Upper lobe of left lung (tissue), 6 donors: ENCODE results near the gene KAZN. TPM values are rescaled to one million over a fixed set of nuclear protein-coding genes. Genes with fewer than 3 reads are reported as not detected.

ENCODE experiments used
- ATAC-seq, 2 donors: fragments of 200-7000 bp; cut with Tn5 transposase; one replicate each; pipeline ENCODE4 v1.9.1; 2022; ENCODE audit warnings: mild to moderate bottlenecking in 2 of 2, moderate library complexity in 2 of 2; ENCODE audit not compliant: low FRiP score in 2 of 2
- DNase-seq, 2 donors: peaks; one replicate each; pipeline ENCODE4 v3.0.0-alpha.2; 2019 to 2020
- H3K27ac ChIP-seq, 4 donors: fragments of 200-600 bp; sonication (generic); one replicate each; pipeline ENCODE4 v1.5.1; 2016 to 2019
- H3K27me3 ChIP-seq, 4 donors: fragments of 200-600 bp; sonication (generic); one replicate each; pipeline ENCODE4 v1.5.1; 2017 to 2019
- H3K36me3 ChIP-seq, 4 donors: fragments of 200-600 bp; sonication (generic); one replicate each; pipeline ENCODE4 v1.5.1; 2016 to 2019
- H3K4me1 ChIP-seq, 4 donors: fragments of 200-600 bp; sonication (generic); one replicate each; pipeline ENCODE4 v1.5.1; 2018 to 2019
- H3K4me3 ChIP-seq, 4 donors: fragments of 200-600 bp; sonication (generic); one replicate each; pipeline ENCODE4 v1.5.1; 2017 to 2019; ENCODE audit warnings: mild to moderate bottlenecking in 2 of 4, moderate library complexity in 1 of 4
- H3K9me3 ChIP-seq, 4 donors: fragments of 200-600 bp; sonication (generic); one replicate each; pipeline ENCODE4 v1.5.1; 2018 to 2019
- EP300 ChIP-seq, 4 donors: sonication (generic); formaldehyde crosslinking; IDR thresholded peaks; one replicate each; pipeline ENCODE4 v1.5.1; 2017; ENCODE audit warnings: antibody characterized with exemption in 4 of 4, control low read depth in 2 of 4
- POLR2A ChIP-seq, 4 donors: fragments of 450-650 bp; IDR thresholded peaks; one replicate each; pipeline ENCODE4 v1.5.1; 2016 to 2017; ENCODE audit warnings: antibody characterized with exemption in 4 of 4, mild to moderate bottlenecking in 2 of 4
- POLR2AphosphoS5 ChIP-seq, 2 donors: sonication (generic); formaldehyde crosslinking; IDR thresholded peaks; one replicate each; pipeline ENCODE4 v1.5.1; 2017; ENCODE audit warnings: antibody characterized with exemption in 2 of 2
- WGBS, 2 donors: methylation state at CpG; one replicate each; pipeline ENCODE4 v1.1.5; 2017 to 2018; 5-methylcytosine and 5-hydroxymethylcytosine counted together
- total RNA-seq, 6 donors: library from RNA; depleted of rRNA in 4 of 6; stranded (reverse); fragments of >200 nt in 4 of 6; gene quantifications; one replicate each; pipeline versions ENCODE4 v1.1.0 to v1.2.1, GENCODE V29; 2016 to 2021
- TF ChIP-seq, protein P1 (sequence below), 6 experiments: fragments of 450-650 bp in 4 of 6; fragments of 200-600 bp in 2 of 6; sonication (generic) in 2 of 6; IDR thresholded peaks; one replicate each; pipeline ENCODE4 v1.5.1; 2016 to 2019; ENCODE audit warnings: antibody characterized with exemption in 6 of 6
- donor health status: DM: no; HTN: no; CAD: no; lungs with moderate emphysema.
- donor health status: DM: no; HTN: yes; CAD: no; lungs with severe emphysema.

KAZN gene
- total RNA-seq, 6 donors from 2014 or later, result 11.5 to 30.0 (median 17.6) TPM

DNA sequence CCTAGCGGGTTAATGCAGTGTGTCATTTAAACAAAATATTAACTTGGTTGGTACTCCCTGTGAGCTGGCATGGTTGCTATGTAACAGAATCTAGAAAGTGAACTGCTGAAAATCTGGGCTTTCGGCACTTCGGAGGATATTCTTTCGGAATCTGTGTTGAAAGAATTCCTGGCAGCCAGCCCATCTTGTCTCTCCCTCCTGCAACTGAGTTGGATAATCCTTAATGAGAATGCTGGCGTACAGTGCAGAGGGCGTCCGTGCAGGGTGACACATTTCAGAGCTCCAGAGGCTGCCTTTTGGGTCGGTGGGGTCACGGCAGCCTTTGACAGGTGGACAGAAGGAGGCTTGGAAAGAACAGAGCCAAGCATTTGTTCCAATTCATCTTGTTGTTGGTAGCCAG is 3.7 kb downstream of the KAZN start:
- Histone ChIP-seq H3K36me3 (no peaks in the 10 kb centered on the region), H3K27me3 (peaks cover 0 to 23% (median 12%) of the 10 kb centered on the region in 4 donors), H3K4me3 (no peak overlapping the region), H3K4me1 (peaks cover 0 to 19% (median 12%) of the 10 kb centered on the region in 4 donors), H3K27ac (no peak overlapping the region), H3K9me3 (no peaks in the 10 kb centered on the region)
- TF ChIP-seq POLR2A (IDR thresholded peaks at IDR 0.05) (no peak), EP300 (IDR thresholded peaks at IDR 0.05) (no peak), POLR2AphosphoS5 (IDR thresholded peaks at IDR 0.05) (no peak)
- TF ChIP-seq, protein P1, sequence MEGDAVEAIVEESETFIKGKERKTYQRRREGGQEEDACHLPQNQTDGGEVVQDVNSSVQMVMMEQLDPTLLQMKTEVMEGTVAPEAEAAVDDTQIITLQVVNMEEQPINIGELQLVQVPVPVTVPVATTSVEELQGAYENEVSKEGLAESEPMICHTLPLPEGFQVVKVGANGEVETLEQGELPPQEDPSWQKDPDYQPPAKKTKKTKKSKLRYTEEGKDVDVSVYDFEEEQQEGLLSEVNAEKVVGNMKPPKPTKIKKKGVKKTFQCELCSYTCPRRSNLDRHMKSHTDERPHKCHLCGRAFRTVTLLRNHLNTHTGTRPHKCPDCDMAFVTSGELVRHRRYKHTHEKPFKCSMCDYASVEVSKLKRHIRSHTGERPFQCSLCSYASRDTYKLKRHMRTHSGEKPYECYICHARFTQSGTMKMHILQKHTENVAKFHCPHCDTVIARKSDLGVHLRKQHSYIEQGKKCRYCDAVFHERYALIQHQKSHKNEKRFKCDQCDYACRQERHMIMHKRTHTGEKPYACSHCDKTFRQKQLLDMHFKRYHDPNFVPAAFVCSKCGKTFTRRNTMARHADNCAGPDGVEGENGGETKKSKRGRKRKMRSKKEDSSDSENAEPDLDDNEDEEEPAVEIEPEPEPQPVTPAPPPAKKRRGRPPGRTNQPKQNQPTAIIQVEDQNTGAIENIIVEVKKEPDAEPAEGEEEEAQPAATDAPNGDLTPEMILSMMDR (IDR thresholded peaks at IDR 0.05), result no peak
- ATAC-seq (peak in 1 of 2 donors; percentile 27), DNase-seq (peak in 1 of 2 donors; percentile 30)
- 33 to 34% methylated on average over 9 of the region's 9 CpGs for WGBS, 2 donors

- no peaks in the 10 kb centered on the region for H3K9me3 ChIP-seq
- H3K36me3 ChIP-seq, result no peaks in the 10 kb centered on the region
- ATAC-seq (no peak), DNase-seq (no peak)
- 81 to 89% methylated on average over 2 of the region's 2 CpGs for WGBS, 2 donors
- peaks cover 0 to 15% (median 7%) of the 10 kb centered on the region in 4 donors for H3K27me3 ChIP-seq
- peaks cover 0 to 10% (median 7%) of the 10 kb centered on the region in 4 donors for H3K4me1 ChIP-seq
- no peak overlapping the region for H3K4me3 ChIP-seq
- no peak overlapping the region for H3K27ac ChIP-seq
- TF ChIP-seq EP300 (IDR thresholded peaks at IDR 0.05), result no peak
- TF ChIP-seq, protein P1 (IDR thresholded peaks at IDR 0.05), result no peak
- no peak for TF ChIP-seq POLR2A (IDR thresholded peaks at IDR 0.05)
- no peak for TF ChIP-seq POLR2AphosphoS5 (IDR thresholded peaks at IDR 0.05)
These were observed 5.2 kb downstream of the KAZN start for GRCh38 chr1:14603645-14604044.

DNA sequence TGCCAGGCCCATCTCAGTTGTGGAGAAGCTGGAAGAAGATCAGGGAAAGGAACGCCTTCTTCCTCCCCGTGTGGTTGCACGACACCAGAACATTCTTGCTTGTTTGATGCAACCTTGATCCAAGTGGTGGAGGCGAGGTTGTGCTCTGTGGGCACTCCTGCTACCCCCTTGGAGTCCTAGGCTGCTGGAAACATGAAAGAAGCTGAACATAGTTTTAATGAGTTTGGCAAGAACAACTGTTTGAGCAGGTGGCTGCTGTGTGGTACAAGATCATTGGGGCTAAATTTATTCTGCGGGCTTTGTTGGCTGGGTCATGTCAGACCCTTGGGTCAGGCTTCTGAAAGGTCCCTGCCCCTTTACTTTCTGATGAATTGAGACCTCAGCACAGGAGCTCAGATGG is 5.9 kb downstream of the KAZN start:
- Histone ChIP-seq H3K27ac (no peak overlapping the region), H3K4me1 (peaks cover 0 to 4% (median 2%) of the 10 kb centered on the region in 4 donors), H3K9me3 (no peaks in the 10 kb centered on the region), H3K27me3 (peaks cover 0 to 7% (median under 1%) of the 10 kb centered on the region in 4 donors), H3K36me3 (no peaks in the 10 kb centered on the region), H3K4me3 (no peak overlapping the region)
- DNase-seq, result no peak
- TF ChIP-seq POLR2A (IDR thresholded peaks at IDR 0.05) (no peak), POLR2AphosphoS5 (IDR thresholded peaks at IDR 0.05) (no peak), EP300 (IDR thresholded peaks at IDR 0.05) (no peak)
- TF ChIP-seq, protein P1 (IDR thresholded peaks at IDR 0.05), result no peak
- WGBS, 2 donors, result 85 to 94% methylated on average over 5 of the region's 5 CpGs
- no peak for ATAC-seq

DNA sequence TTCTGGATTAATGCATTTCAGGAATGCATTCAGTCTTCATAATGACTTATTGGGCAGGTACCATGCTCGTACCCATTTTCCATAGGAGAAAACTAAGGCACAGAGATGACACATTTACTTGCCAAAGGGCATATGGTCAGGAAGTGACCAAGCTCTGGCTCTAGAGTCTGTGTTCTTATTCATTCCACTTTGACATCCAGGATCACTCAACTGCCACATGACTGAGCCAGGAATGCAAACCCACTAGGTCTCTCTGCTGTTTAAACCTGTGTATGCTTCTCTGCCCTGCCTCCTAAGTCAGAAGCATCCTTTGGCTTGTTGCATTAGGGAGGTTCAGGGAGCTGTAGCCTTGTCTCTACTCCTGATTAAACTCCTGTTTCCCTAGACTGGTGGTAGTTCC is 7.5 kb downstream of the KAZN start:
- no peaks in the 10 kb centered on the region for H3K36me3 ChIP-seq
- no peak overlapping the region for H3K27ac ChIP-seq
- DNase-seq (no peak), ATAC-seq (no peak)
- peaks cover 0 to 4% (median 0%) of the 10 kb centered on the region in 4 donors for H3K4me1 ChIP-seq
- H3K4me3 ChIP-seq, result no peak overlapping the region
- no peaks in the 10 kb centered on the region for H3K27me3 ChIP-seq
- no peaks in the 10 kb centered on the region for H3K9me3 ChIP-seq
- TF ChIP-seq, protein P1 (IDR thresholded peaks at IDR 0.05), result no peak
- TF ChIP-seq POLR2A (IDR thresholded peaks at IDR 0.05) (no peak), EP300 (IDR thresholded peaks at IDR 0.05) (no peak), POLR2AphosphoS5 (IDR thresholded peaks at IDR 0.05) (no peak)
- WGBS, 2 donors, result 79 to 95% methylated on average over 1 of the region's 1 CpG

DNA sequence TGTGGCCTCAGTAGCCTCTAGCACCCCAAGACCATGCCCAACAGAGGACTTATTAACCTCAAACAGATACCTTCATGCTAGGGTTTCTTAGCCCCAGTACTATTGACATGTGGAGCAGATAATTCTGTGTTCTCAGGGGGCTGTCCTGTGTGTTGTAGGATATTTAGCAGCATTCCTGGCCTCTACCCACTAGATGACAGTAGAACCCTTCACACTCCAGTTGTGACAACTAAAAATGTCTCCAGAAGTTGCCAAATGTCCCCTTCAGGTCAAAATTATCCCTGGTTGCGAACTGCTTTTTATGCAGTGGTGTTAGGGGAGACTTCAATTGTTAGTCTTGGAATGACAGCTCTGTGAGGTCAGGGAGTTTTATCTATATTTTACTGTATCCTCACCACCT is 8.1 kb downstream of the KAZN start:
- no peak for ATAC-seq
- H3K4me3 ChIP-seq, result no peak overlapping the region
- TF ChIP-seq, protein P1 (IDR thresholded peaks at IDR 0.05), result no peak
- no peak for DNase-seq
- H3K36me3 ChIP-seq, result no peaks in the 10 kb centered on the region
- H3K9me3 ChIP-seq, result no peaks in the 10 kb centered on the region
- H3K27ac ChIP-seq, result no peak overlapping the region
- WGBS, 2 donors, result 0 to 62% methylated on average over 1 of the region's 1 CpG
- H3K27me3 ChIP-seq, result no peaks in the 10 kb centered on the region
- H3K4me1 ChIP-seq, result peaks cover 0 to 4% (median 0%) of the 10 kb centered on the region in 4 donors
